Mucosa of descending colon (tissue), 3 donors: ENCODE results near the gene INTS14. TPM values are rescaled to one million over a fixed set of nuclear protein-coding genes. Genes with fewer than 3 reads are reported as not detected.

Experiments used
- ATAC-seq: fragments of 200-7000 bp; cut with Tn5 transposase; one replicate; pipeline ENCODE4 v1.9.1; 2020; ENCODE audit warnings: mild to moderate bottlenecking, moderate library complexity
- DNase-seq, 3 donors: peaks; one replicate each; pipeline ENCODE4 v3.0.0-alpha.2; 2020
- H3K36me3 ChIP-seq: fragments of 200-600 bp; one replicate; pipeline ENCODE4 v1.8.0; 2021; ENCODE audit warnings: low read depth, mild to moderate bottlenecking
- H3K4me1 ChIP-seq: fragments of 200-600 bp; one replicate; pipeline ENCODE4 v1.8.0; 2021; ENCODE audit warnings: low read depth, mild to moderate bottlenecking
- H3K4me3 ChIP-seq: fragments of 200-600 bp; one replicate; pipeline ENCODE4 v1.8.0; 2021; ENCODE audit warnings: mild to moderate bottlenecking
- H3K9me3 ChIP-seq: fragments of 200-600 bp; one replicate; pipeline ENCODE4 v1.8.0; 2021; ENCODE audit warnings: mild to moderate bottlenecking
- intact Hi-C, 2 donors: fragments of 100-400 bp; cut with DNase I in 1 of 2; cut with micrococcal nuclease in 1 of 2; formaldehyde crosslinking; loops; one replicate each; pipeline versions ENCODE4 v1.11.0 to v1.11.1; 2022; cut with DNase I, micrococcal nuclease
- total RNA-seq, 3 donors: library from RNA; stranded (reverse); fragmentation: NEBNext Ultra II Directional in 2 of 3; extraction: Animal tissue kit (Norgen Biotek cat#: 25700) in 2 of 3; gene quantifications; one replicate each; pipeline versions ENCODE4 v1.2.1 to v1.2.4, GENCODE V29; 2021 to 2023
- TF ChIP-seq, protein P1 (sequence below): fragments of 200-600 bp; IDR thresholded peaks from one replicate; pipeline ENCODE4 v1.8.0; 2022; ENCODE audit warnings: antibody characterized with exemption, mild to moderate bottlenecking
- donor health status: DM: no; HTN: no; CAD: no; lungs with moderate emphysema.
- donor health status: DM: no; HTN: no; CAD: no.
- donor health status: DM: no; HTN: yes; CAD: no.

Gene INTS14
- total RNA-seq, 3 donors from 2014 or later, result 30.1 to 37.5 (median 31.9) TPM

DNA sequence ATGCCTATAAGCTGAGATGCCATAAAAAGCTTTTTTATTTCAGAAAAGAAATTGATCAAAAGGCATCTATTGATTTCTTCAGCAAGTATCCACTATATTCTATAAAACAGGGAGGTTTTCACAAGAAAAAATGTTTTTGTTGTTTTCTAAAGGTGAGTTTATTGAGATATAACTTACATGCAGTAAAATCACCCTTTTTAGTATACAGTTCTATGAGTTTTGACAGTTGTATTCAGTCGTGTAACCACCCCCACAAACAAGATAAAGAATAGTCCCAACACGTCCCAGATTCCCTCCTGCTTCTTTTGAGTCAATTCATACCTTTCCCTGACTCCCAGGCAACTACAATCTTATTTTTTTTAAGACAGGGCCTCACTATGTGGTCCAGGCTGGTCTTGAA is 7.8 kb downstream of the INTS14 start:
- TF ChIP-seq, protein P1, sequence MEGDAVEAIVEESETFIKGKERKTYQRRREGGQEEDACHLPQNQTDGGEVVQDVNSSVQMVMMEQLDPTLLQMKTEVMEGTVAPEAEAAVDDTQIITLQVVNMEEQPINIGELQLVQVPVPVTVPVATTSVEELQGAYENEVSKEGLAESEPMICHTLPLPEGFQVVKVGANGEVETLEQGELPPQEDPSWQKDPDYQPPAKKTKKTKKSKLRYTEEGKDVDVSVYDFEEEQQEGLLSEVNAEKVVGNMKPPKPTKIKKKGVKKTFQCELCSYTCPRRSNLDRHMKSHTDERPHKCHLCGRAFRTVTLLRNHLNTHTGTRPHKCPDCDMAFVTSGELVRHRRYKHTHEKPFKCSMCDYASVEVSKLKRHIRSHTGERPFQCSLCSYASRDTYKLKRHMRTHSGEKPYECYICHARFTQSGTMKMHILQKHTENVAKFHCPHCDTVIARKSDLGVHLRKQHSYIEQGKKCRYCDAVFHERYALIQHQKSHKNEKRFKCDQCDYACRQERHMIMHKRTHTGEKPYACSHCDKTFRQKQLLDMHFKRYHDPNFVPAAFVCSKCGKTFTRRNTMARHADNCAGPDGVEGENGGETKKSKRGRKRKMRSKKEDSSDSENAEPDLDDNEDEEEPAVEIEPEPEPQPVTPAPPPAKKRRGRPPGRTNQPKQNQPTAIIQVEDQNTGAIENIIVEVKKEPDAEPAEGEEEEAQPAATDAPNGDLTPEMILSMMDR, result no peak
- no peak for ATAC-seq
- DNase-seq, result no peak
- H3K9me3 ChIP-seq, result no peaks in the 10 kb centered on the region
- H3K4me3 ChIP-seq, result no peak overlapping the region
- intact Hi-C loops, result no loop called here
- H3K36me3 ChIP-seq, result peaks cover 5% of the 10 kb centered on the region
- H3K4me1 ChIP-seq, result no peaks in the 10 kb centered on the region

DNA sequence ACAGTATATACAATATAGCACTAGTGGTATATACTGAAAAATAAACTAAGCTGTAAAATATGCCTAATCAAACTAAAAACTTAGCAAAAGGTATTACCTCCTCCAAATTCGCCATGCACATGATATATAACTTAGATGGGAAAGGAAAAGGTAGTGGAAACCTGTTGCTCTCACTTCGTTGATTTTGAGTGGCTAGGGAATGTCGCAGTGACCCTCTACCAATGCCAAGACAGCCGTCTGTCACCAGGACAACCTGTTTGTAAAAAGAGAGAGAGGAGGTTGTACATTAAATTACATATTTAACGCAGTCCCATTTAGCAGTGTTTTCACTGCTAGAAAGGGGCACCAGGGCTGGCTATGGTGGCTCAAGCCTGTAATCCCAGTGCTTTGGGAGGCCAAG is 11.3 kb downstream of the INTS14 start:
- peaks cover 8% of the 10 kb centered on the region for H3K36me3 ChIP-seq
- DNase-seq, result no peak
- intact Hi-C loops, result no loop called here
- TF ChIP-seq, protein P1, result no peak
- ATAC-seq, result no peak
- H3K4me1 ChIP-seq, result no peaks in the 10 kb centered on the region
- no peak overlapping the region for H3K4me3 ChIP-seq
- H3K9me3 ChIP-seq, result no peaks in the 10 kb centered on the region

DNA sequence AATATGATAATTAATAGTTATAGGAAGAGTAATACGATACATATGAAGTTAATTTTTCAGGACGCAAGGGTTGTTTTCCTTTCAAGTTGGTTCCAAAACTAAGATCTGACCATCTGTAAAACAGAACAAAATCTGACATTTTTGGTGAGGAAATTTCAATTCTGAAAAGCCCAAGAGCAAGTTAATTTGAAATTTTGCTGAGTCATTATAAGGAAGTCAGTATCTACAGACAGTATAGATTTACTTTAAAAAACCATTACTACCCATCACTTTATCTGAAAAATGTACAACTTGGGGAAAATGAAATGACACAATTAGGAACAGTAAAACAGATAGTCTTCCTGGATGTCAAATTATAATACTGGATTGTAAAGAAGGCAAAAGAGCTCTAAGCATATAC is 12.5 kb downstream of the INTS14 start:
- peaks cover 8% of the 10 kb centered on the region for H3K36me3 ChIP-seq

DNA sequence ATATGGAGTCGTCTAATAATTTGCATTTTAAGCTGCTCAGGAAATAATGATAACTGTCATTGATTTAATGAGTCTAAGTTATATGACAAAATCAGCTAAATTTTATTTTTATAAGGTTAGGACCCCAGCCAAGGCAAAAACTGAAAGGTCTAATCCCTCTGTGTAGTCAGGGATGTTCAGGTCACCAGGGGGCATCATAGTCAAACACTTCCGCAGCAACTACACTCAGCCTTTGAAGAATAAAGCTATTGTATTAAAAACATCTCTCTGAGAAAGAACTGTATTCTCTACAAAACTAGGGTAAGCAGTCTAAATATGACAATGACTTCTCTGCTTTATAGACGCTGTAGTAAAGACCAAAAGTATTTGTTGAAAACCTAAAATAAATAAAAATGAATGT is 15.0 kb downstream of the INTS14 start:
- no peak for DNase-seq
- no peak overlapping the region for H3K4me3 ChIP-seq
- TF ChIP-seq, protein P1, result no peak
- no peak for ATAC-seq
- H3K4me1 ChIP-seq, result no peaks in the 10 kb centered on the region
- no peaks in the 10 kb centered on the region for H3K9me3 ChIP-seq
- peaks cover 8% of the 10 kb centered on the region for H3K36me3 ChIP-seq
- intact Hi-C loops, result no loop called here

More for the DNA sequence above, 12.5 kb downstream of the INTS14 start:
- TF ChIP-seq, protein P1, result no peak
- Histone ChIP-seq H3K4me3 (no peak overlapping the region), H3K9me3 (no peaks in the 10 kb centered on the region), H3K4me1 (no peaks in the 10 kb centered on the region)
- DNase-seq, result no peak
- no peak for ATAC-seq
- intact Hi-C loops, result no loop called here

DNA sequence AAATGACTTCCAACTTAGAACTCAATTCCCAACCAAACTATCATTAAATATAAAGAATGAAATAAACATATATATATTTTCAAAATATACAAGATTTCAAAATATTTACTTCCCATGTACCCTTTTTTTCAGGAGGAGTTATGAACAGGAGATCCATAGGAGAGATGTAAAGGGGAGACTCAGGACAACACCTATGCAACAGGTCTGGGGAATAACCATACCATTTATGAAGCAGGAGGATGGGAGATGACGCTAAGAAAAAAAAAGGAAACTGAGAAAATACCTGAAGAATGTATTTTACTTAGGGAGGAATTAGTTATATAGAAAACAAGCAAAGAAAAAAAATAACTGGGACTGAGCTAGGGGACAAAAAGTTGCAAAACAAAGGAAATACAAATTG is 23.8 kb downstream of the INTS14 start:
- no peaks in the 10 kb centered on the region for H3K9me3 ChIP-seq
- no peak overlapping the region for H3K4me3 ChIP-seq
- no peaks in the 10 kb centered on the region for H3K4me1 ChIP-seq
- H3K36me3 ChIP-seq, result no peaks in the 10 kb centered on the region
- TF ChIP-seq, protein P1, result no peak
- ATAC-seq (no peak), DNase-seq (no peak)
- intact Hi-C loops, result no loop called here

DNA sequence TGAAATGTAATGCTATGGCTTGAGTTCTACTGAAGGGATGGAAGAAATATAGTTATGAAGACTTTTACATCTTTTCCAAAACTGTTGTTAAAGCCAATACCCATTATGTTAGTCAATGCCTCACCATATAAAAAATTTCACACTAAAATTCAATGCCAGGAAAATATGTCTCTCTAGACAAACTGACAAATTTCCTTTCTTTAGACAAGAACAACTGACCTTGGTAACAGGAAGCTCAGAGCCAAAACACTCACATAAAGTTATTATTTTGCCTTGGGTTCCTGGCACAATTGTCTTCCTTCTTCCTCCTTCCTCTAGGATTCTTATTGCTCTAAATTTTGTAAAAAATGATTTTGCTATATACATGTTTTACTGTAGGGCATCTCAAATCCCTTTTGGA is 26.7 kb downstream of the INTS14 start:
- Histone ChIP-seq H3K4me1 (no peaks in the 10 kb centered on the region), H3K36me3 (no peaks in the 10 kb centered on the region), H3K4me3 (no peak overlapping the region), H3K9me3 (no peaks in the 10 kb centered on the region)
- intact Hi-C loops, result no loop called here
- TF ChIP-seq, protein P1, result no peak
- DNase-seq, result no peak
- ATAC-seq, result no peak
